Ovary (tissue), 9 donors: ENCODE measurements around the gene CTDSPL. TPM values are rescaled to one million over a fixed set of nuclear protein-coding genes. Genes with fewer than 3 reads are reported as not detected.

Experiments
- DNase-seq, 5 donors: peaks; one replicate each; pipeline ENCODE4 v3.0.0-alpha.2; 2019 to 2020
- H3K27ac ChIP-seq, 2 donors: fragments of 200-600 bp; one replicate each; pipeline versions ENCODE4 v1.5.1 to v1.8.0; 2019 to 2022
- H3K27me3 ChIP-seq: fragments of 200-600 bp; one replicate; pipeline ENCODE4 v1.8.0; 2022
- H3K36me3 ChIP-seq: fragments of 200-600 bp; sonication (generic); one replicate; pipeline ENCODE4 v1.5.1; 2019
- H3K4me1 ChIP-seq: one replicate; pipeline ENCODE4 v1.8.1; 2013; ENCODE audit warnings: mild to moderate bottlenecking, moderate library complexity; ENCODE audit not compliant: insufficient read depth
- H3K4me3 ChIP-seq: fragments of 200-600 bp; sonication (generic); one replicate; pipeline ENCODE4 v1.5.1; 2017
- H3K9me3 ChIP-seq, 2 donors: fragments of 200-600 bp in 1 of 2; sonication (generic) in 1 of 2; one replicate each; pipeline versions ENCODE4 v1.5.1 to v1.8.1; 2013 to 2019; ENCODE audit warnings: mild to moderate bottlenecking in 1 of 2, moderate library complexity in 1 of 2
- EP300 ChIP-seq: sonication (generic); formaldehyde crosslinking; IDR thresholded peaks from one replicate; pipeline ENCODE4 v1.6.1; 2017; ENCODE audit warnings: antibody characterized with exemption
- POLR2A ChIP-seq: fragments of 450-650 bp; IDR thresholded peaks from one replicate; pipeline ENCODE4 v1.6.1; 2017; ENCODE audit warnings: antibody characterized with exemption, mild to moderate bottlenecking, moderate library complexity
- WGBS, 3 donors: extraction: QIAGEN DNeasy Blood & Tissue Kit in 1 of 3; methylation state at CpG; one replicate each; pipeline versions ENCODE4 v1.1.5 to v1.1.7; 2013 to 2017; 5-methylcytosine and 5-hydroxymethylcytosine counted together
- intact Hi-C, 4 donors: fragments of 100-400 bp; cut with DNase I; formaldehyde crosslinking; loops; one replicate each; pipeline versions ENCODE4 v1.11.0 to v1.15.1; 2022 to 2023
- polyA plus RNA-seq, 2 donors: library from polyadenylated mRNA; stranded (reverse); fragments of 200-250 nt in 1 of 2; fragments of 350-450 nt in 1 of 2; fragmentation: Illumina TruSeq in 1 of 2; extraction: RNeasy Lipid Tissue Mini Kit (QIAGEN cat#74804) in 1 of 2; gene quantifications; one replicate each; pipeline ENCODE4 v1.2.3, GENCODE V29; 2013 to 2014
- total RNA-seq, 7 donors: library from RNA; depleted of rRNA in 2 of 7; stranded (reverse); fragments of >200 nt in 2 of 7; fragmentation: NEBNext Ultra II Directional in 3 of 7; extraction: Animal tissue kit (Norgen Biotek cat#: 25700) in 3 of 7; gene quantifications; one replicate each; pipeline versions ENCODE4 v1.1.0 to v1.2.4, GENCODE V29; 2016 to 2023
- TF ChIP-seq, protein P1 (sequence below), 3 donors: fragments of 450-650 bp in 2 of 3; fragments of 200-600 bp in 1 of 3; IDR thresholded peaks; one replicate each; pipeline versions ENCODE4 v1.5.1 to v1.8.0; 2016 to 2022; ENCODE audit warnings: antibody characterized with exemption in 3 of 3, mild to moderate bottlenecking in 1 of 3
- donor health status: DM: no; HTN: no; CAD: no; lungs with moderate emphysema.
- donor health status: DM: no; HTN: no; CAD: no.
- donor health status: Bipolar disorder and iron deficiency.
- donor health status: DM: yes; HTN: yes; CAD: no.
- donor health status: DM: no; HTN: no; CAD: no.
- donor health status: DM: yes; HTN: yes; CAD: no.

Gene CTDSPL
- total and polyA plus RNA-seq, 9 donors = 14.8 to 41.1 (median 34.2) TPM

DNA sequence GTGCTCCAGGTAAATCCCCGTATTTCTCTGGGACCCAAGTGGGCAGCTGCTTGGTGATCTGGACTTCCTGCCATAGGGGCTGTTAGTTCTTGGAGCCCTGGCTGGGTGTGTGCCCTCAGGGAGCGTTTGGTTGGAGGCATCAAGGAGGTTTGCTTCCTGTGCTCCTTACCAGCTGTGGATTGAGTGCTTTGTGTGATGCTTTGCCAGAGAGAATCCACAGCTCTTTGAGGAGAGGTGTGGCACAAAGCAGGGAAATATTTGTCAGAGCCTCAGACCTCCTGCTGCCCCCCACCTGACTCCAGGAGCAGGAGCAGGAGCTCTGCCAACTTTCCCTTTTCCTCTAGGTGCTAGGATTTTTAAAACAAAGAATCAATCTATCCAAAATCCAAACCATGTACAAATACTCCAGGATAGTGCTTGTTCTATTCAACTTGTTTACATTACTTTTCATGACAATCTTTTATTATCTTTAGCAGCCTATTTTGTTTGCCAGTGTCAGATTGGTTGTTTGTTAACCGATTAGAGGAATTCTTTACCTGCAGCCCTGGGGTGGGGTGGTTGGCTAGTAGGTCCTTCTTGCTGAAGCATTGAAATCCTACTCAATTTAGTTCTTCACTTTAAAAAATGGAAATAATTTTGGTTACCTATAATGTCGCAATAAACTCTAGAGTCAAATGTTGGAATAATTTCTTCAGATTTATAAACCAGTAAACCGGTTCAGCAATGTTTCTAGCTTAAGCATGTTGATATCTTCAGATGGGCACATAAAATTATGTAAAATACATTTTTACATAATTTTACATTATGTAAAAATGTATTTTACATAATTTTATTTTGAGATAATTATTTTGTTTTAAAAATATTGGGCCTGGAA, 2.5 kb downstream of the CTDSPL start:
- Histone ChIP-seq H3K36me3 (no peaks in the 10 kb centered on the region), H3K27ac (no peak overlapping the region), H3K4me1 (peaks cover 8% of the 10 kb centered on the region), H3K4me3 (no peak overlapping the region), H3K27me3 (no peaks in the 10 kb centered on the region), H3K9me3 (no peaks in the 10 kb centered on the region)
- intact Hi-C loops = no loop called here
- no peak for DNase-seq
- no peak for TF ChIP-seq POLR2A
- TF ChIP-seq EP300 = no peak
- 43 to 55% (median 48%) methylated on average over 5 of the region's 5 CpGs for whole genome bisulfite sequencing, 3 donors

DNA sequence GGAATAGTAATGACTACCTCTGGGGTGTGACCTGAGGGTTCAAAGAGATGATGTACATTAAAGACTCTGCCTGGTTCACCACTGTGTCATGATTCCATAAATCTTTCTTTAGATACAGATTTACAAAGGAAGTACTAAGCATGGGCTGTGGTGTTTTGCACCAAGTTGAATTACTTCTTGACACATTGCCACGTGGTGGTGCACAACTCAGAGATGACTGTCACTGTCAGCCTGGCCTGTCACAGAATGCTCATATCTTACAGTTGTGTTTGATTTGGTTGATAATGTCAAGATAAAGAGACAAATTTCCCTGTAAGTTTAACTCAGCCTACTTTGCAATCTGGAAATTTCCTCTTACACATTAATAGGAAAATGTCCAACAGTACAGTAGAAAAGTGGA, 3.2 kb downstream of the CTDSPL start:
- Histone ChIP-seq H3K36me3 (no peaks in the 10 kb centered on the region), H3K27me3 (no peaks in the 10 kb centered on the region), H3K27ac (no peak overlapping the region), H3K4me3 (no peak overlapping the region), H3K4me1 (peaks cover 6% of the 10 kb centered on the region), H3K9me3 (no peaks in the 10 kb centered on the region)
- no peak for DNase-seq
- intact Hi-C loops = no loop called here
- 61 to 69% (median 68%) methylated on average over 1 of the region's 1 CpG for WGBS, 3 donors
- no peak for TF ChIP-seq EP300
- TF ChIP-seq POLR2A = no peak
- TF ChIP-seq, protein P1, sequence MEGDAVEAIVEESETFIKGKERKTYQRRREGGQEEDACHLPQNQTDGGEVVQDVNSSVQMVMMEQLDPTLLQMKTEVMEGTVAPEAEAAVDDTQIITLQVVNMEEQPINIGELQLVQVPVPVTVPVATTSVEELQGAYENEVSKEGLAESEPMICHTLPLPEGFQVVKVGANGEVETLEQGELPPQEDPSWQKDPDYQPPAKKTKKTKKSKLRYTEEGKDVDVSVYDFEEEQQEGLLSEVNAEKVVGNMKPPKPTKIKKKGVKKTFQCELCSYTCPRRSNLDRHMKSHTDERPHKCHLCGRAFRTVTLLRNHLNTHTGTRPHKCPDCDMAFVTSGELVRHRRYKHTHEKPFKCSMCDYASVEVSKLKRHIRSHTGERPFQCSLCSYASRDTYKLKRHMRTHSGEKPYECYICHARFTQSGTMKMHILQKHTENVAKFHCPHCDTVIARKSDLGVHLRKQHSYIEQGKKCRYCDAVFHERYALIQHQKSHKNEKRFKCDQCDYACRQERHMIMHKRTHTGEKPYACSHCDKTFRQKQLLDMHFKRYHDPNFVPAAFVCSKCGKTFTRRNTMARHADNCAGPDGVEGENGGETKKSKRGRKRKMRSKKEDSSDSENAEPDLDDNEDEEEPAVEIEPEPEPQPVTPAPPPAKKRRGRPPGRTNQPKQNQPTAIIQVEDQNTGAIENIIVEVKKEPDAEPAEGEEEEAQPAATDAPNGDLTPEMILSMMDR (IDR thresholded peaks at IDR 0.05) = no peak

DNA sequence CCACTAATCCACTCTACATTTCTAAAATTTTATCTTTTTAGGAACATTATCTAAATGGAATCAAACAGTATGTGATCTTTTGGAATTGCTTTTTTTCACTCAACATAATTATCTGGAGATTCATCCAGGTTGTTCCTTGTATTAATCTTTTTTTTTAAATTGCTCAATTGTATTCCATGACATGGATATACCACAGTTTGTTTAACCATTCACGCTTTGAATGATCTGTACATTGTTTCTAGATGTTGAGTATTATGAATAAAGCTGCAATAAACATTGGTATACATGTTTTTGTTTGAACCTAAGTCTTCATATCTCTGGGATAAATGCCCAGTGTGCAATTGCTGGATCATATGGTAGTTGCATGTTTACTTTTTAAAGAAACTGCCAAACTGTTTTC, 5.5 kb downstream of the CTDSPL start:
- WGBS, 3 donors = 92 to 100% (median 100%) methylated on average over 1 of the region's 1 CpG
- Histone ChIP-seq H3K27ac (no peak overlapping the region), H3K4me1 (peaks cover 3% of the 10 kb centered on the region), H3K4me3 (no peak overlapping the region), H3K36me3 (no peaks in the 10 kb centered on the region), H3K9me3 (no peaks in the 10 kb centered on the region), H3K27me3 (no peaks in the 10 kb centered on the region)
- TF ChIP-seq, protein P1 (IDR thresholded peaks at IDR 0.05) = no peak
- TF ChIP-seq EP300 (no peak), POLR2A (no peak)
- intact Hi-C loops = no loop called here
- DNase-seq = no peak

DNA sequence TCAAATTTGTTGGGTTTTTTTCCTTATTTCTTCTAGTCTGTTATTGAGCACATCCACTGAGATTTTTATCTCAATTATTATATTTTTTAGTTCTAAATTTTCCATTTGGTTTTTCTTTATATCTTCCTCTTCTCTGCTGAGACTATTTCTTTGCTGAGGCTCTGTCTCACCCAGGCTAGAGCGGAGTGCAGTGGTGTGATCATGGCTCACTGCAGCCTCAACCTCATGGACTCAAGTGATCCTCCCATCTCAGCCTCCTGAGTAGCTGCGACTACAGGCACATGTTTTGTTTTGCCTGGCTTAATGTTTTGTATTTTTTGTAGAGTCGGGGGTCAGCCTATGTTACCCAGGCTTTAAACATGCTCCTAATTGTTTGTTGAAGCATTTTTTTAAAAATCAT, 10.2 kb downstream of the CTDSPL start:
- H3K4me3 ChIP-seq = no peak overlapping the region
- H3K27me3 ChIP-seq = no peaks in the 10 kb centered on the region
- intact Hi-C loops = no loop called here
- 96 to 99% (median 98%) methylated on average over 3 of the region's 3 CpGs for WGBS, 3 donors
- no peak overlapping the region for H3K27ac ChIP-seq
- no peaks in the 10 kb centered on the region for H3K9me3 ChIP-seq
- H3K36me3 ChIP-seq = no peaks in the 10 kb centered on the region
- no peaks in the 10 kb centered on the region for H3K4me1 ChIP-seq
- no peak for DNase-seq
- TF ChIP-seq EP300 (no peak), POLR2A (no peak)
- TF ChIP-seq, protein P1 (IDR thresholded peaks at IDR 0.05) = no peak

DNA sequence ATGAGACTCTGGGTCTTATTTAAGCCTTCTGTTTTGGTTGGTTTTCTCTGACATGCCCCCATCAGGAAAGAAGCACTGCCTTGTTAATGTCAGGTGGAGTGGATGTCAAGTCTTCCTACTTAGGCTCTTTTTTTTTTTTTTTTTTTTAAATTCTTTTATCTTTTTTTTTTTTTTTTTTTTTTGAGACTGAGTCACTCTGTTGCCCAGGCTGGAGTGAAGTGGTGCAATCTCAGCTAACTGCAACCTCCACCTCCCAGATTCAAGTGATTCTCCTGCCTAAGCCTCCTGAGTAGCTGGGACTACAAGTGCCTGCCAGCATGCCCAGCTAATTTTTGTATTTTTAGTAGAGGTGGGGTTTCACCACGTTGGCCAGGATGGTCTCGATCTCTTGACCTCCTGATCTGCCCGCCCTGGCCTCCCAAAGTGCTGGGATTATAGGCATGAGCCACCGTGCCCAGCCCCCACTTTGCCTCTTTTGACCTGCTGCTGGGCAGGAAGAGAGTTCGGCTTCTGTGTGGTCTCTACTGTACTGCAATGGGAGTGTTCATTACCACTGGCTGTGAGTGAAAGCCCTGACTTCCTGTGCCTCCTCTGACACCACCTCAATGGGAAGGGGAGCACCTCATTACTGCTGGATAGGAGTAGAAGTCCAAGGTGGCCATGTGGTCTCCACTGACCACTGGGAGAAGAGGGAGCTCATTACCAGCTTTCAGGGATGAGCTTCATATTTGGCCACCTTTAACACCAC, 10.9 kb downstream of the CTDSPL start:
- intact Hi-C loops = no loop called here
- Histone ChIP-seq H3K9me3 (no peaks in the 10 kb centered on the region), H3K4me1 (no peaks in the 10 kb centered on the region), H3K27me3 (no peaks in the 10 kb centered on the region), H3K4me3 (no peak overlapping the region), H3K27ac (no peak overlapping the region), H3K36me3 (no peaks in the 10 kb centered on the region)
- WGBS, 3 donors = 90 to 92% (median 92%) methylated on average over 5 of the region's 5 CpGs
- no peak for DNase-seq
- TF ChIP-seq, protein P1 (IDR thresholded peaks at IDR 0.05) = no peak
- TF ChIP-seq POLR2A (no peak), EP300 (no peak)
